Stimulated activated CD4-positive, alpha-beta T cell treated with anti-CD3 and anti-CD28 coated beads, Interleukin-2, amount 100 ng/mL, for 24 hours (primary cell): ENCODE measurements around the gene GALNT2.
A peak's percentile ranks its signal among the peaks of the same experiment; 100 is the strongest.

ENCODE experiments used
- DNase-seq, 2 donors: peaks; one replicate each; pipeline ENCODE4 v3.0.0-alpha.2; 2020

The GALNT2 gene

GRCh38 chr1:230097370-230097769 is 30.3 kb downstream of the GALNT2 start:
- no peak for DNase-seq

- DNase-seq: no peak
Measured at GRCh38 chr1:230098723-230099122, 31.7 kb downstream of the GALNT2 start.

- no peak for DNase-seq
Measured at GRCh38 chr1:230099465-230099864, 32.4 kb downstream of the GALNT2 start.

- DNase-seq: no peak
Measured at GRCh38 chr1:230100932-230101331, 33.9 kb downstream of the GALNT2 start.

- no peak for DNase-seq
Measured at GRCh38 chr1:230101556-230101955, 34.5 kb downstream of the GALNT2 start.

- DNase-seq: no peak
Measured at GRCh38 chr1:230102046-230102445, 35.0 kb downstream of the GALNT2 start.

- DNase-seq: no peak
Measured at GRCh38 chr1:230102472-230102871, 35.4 kb downstream of the GALNT2 start.

- DNase-seq: peak in 1 of 2 donors; percentile 14
Measured at GRCh38 chr1:230103306-230104173, 36.5 kb downstream of the GALNT2 start.

- peak; percentile 86 to 88 for DNase-seq
Measured at GRCh38 chr1:230104395-230105244, 37.6 kb downstream of the GALNT2 start.

- DNase-seq: no peak
Measured at GRCh38 chr1:230105245-230105753, 38.3 kb downstream of the GALNT2 start.

GRCh38 chr1:230105754-230106625 is 39.0 kb downstream of the GALNT2 start:
- DNase-seq: no peak

- DNase-seq: no peak
Measured at GRCh38 chr1:230107941-230108340, 40.9 kb downstream of the GALNT2 start.

- no peak for DNase-seq
Measured at GRCh38 chr1:230108580-230108979, 41.5 kb downstream of the GALNT2 start.

- DNase-seq: no peak
Measured at GRCh38 chr1:230109066-230109465, 42.0 kb downstream of the GALNT2 start.

- peak; percentile 83 to 84 for DNase-seq
Measured at GRCh38 chr1:230109895-230110667, 43.0 kb downstream of the GALNT2 start.

- no peak for DNase-seq
Measured at GRCh38 chr1:230110971-230111370, 43.9 kb downstream of the GALNT2 start.

GRCh38 chr1:230112131-230112701 is 45.2 kb downstream of the GALNT2 start:
- DNase-seq: no peak

- no peak for DNase-seq
Measured at GRCh38 chr1:230112782-230113181, 45.7 kb downstream of the GALNT2 start.

GRCh38 chr1:230113235-230113592 is 46.2 kb downstream of the GALNT2 start:
- no peak for DNase-seq

GRCh38 chr1:230113593-230114236 is 46.7 kb downstream of the GALNT2 start:
- no peak for DNase-seq

GRCh38 chr1:230114237-230114651 is 47.2 kb downstream of the GALNT2 start:
- no peak for DNase-seq
